ENCODE data around the gene TPST1. TPM values are rescaled to one million over a fixed set of nuclear protein-coding genes. Genes with fewer than 3 reads are reported as not detected.

Gene TPST1
- polyA plus RNA-seq, 1 donor (not counting 4 experiments of a cell fraction or from before 2014, with no cell fraction given) = 48.5 TPM

DNA sequence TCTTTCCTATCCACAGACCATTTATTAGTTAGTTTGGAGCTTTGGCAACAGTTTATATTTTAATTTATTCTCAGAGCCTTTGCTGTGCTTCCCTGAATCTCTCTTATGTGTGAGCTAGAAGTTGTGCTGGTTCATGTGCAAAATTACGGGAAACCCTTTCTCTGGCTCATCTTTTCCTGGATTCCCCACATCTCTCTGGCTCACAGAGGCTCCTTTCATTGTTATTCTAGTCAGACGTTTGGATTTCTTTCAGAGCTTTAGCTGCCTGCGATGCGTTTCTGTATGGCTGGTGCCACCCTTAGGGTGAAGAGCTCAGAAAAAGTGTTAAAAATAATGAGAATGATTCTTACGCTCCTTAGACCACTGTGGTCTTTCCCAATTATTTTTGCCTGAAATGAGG is 53.3 kb downstream of the TPST1 start:
- FAIRE-seq (no peak), DNase-seq (ENCODE audit: low read depth, low spot score) (no peak)
- no peaks in the 10 kb centered on the region for H3K27me3 ChIP-seq (ENCODE audit: control insufficient read depth, extremely low read depth, insufficient read depth, low read length)
- peaks cover 22% of the 10 kb centered on the region for H3K4me1 ChIP-seq (ENCODE audit: control insufficient read depth, extremely low read depth, insufficient read depth, low read length)
- peaks cover 25% of the 10 kb centered on the region for H3K79me2 ChIP-seq (ENCODE audit: control insufficient read depth, insufficient read depth, low read length)
- no peaks in the 10 kb centered on the region for H3K9me1 ChIP-seq (ENCODE audit: control insufficient read depth, extremely low read depth, insufficient read depth, low read length)
- no peaks in the 10 kb centered on the region for H4K20me1 ChIP-seq (ENCODE audit: control insufficient read depth, extremely low read depth, insufficient read depth, low read length)
- no peak overlapping the region for H3K4me3 ChIP-seq (ENCODE audit: control insufficient read depth in 2 of 3, extremely low read depth in 1 of 3, insufficient read depth in 2 of 3, low read depth in 1 of 3, low read length in 3 of 3)
- no peak overlapping the region for H2AFZ ChIP-seq (ENCODE audit: control insufficient read depth, low read length)
- no peak overlapping the region for H3K9ac ChIP-seq (ENCODE audit: control insufficient read depth, extremely low read depth, insufficient read depth, low read length)
- dilution Hi-C loops (cut with MboI; ENCODE audit: extremely low pct_ligation_motif_present, low sequenced_read_pairs) = no loop called here
- H3K4me2 ChIP-seq (ENCODE audit: control insufficient read depth, extremely low read depth, insufficient read depth, low read depth, low read length) = no peak overlapping the region
- peaks cover 7% of the 10 kb centered on the region for H3K9me3 ChIP-seq (ENCODE audit: control insufficient read depth, low read depth, low read length)
- peaks cover 0 to 7% of the 10 kb centered on the region in 2 experiments for H3K36me3 ChIP-seq (ENCODE audit: control insufficient read depth in 2 of 2, extremely low read depth in 1 of 2, insufficient read depth in 2 of 2, low read length in 2 of 2)
- H3K27ac ChIP-seq (ENCODE audit: control insufficient read depth, insufficient read depth, low read length) = no peak overlapping the region
- TF ChIP-seq, protein P1, sequence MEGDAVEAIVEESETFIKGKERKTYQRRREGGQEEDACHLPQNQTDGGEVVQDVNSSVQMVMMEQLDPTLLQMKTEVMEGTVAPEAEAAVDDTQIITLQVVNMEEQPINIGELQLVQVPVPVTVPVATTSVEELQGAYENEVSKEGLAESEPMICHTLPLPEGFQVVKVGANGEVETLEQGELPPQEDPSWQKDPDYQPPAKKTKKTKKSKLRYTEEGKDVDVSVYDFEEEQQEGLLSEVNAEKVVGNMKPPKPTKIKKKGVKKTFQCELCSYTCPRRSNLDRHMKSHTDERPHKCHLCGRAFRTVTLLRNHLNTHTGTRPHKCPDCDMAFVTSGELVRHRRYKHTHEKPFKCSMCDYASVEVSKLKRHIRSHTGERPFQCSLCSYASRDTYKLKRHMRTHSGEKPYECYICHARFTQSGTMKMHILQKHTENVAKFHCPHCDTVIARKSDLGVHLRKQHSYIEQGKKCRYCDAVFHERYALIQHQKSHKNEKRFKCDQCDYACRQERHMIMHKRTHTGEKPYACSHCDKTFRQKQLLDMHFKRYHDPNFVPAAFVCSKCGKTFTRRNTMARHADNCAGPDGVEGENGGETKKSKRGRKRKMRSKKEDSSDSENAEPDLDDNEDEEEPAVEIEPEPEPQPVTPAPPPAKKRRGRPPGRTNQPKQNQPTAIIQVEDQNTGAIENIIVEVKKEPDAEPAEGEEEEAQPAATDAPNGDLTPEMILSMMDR (optimal IDR thresholded peaks at IDR 0.05 in 1 of 3, IDR thresholded peaks at IDR 0.05 in 1 of 3, conservative IDR thresholded peaks at IDR 0.05 in 1 of 3; ENCODE audit: extremely low read depth in 1 of 3, insufficient read depth in 2 of 3, low read length in 3 of 3) = no peak
- TF ChIP-seq EZH2 (IDR thresholded peaks at IDR 0.05; ENCODE audit: low read length) = no peak

DNA sequence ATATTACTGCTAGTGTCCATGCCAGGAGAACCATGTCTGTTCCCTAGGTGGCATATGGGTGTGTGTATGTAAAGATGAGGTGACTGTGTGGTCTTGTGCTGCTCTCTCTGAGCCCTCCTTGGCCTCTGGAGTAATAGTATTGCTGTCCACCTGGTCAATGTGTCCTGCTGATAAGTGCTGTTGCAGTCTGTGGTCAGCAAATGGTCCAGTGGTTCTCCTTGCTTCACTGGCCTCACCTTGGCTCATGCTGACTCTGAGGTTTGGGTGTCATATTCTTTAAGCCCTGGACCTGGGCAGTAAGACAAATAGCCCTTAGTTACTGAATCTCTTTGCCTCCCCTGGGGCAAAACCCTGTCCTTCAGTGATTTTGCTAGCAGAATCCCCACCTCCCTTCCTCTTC is 56.8 kb downstream of the TPST1 start:
- Histone ChIP-seq H3K79me2 (ENCODE audit: control insufficient read depth, insufficient read depth, low read length) (peaks cover 18% of the 10 kb centered on the region), H3K36me3 (ENCODE audit: control insufficient read depth in 2 of 2, extremely low read depth in 1 of 2, insufficient read depth in 2 of 2, low read length in 2 of 2) (no peaks in the 10 kb centered on the region), H3K4me3 (ENCODE audit: control insufficient read depth in 2 of 3, extremely low read depth in 1 of 3, insufficient read depth in 2 of 3, low read depth in 1 of 3, low read length in 3 of 3) (no peak overlapping the region), H3K27ac (ENCODE audit: control insufficient read depth, insufficient read depth, low read length) (no peak overlapping the region), H3K4me2 (ENCODE audit: control insufficient read depth, extremely low read depth, insufficient read depth, low read depth, low read length) (no peak overlapping the region), H3K9ac (ENCODE audit: control insufficient read depth, extremely low read depth, insufficient read depth, low read length) (no peak overlapping the region), H3K9me1 (ENCODE audit: control insufficient read depth, extremely low read depth, insufficient read depth, low read length) (no peaks in the 10 kb centered on the region), H2AFZ (ENCODE audit: control insufficient read depth, low read length) (no peak overlapping the region), H3K27me3 (ENCODE audit: control insufficient read depth, extremely low read depth, insufficient read depth, low read length) (no peaks in the 10 kb centered on the region), H3K4me1 (ENCODE audit: control insufficient read depth, extremely low read depth, insufficient read depth, low read length) (peaks cover 11% of the 10 kb centered on the region), H4K20me1 (ENCODE audit: control insufficient read depth, extremely low read depth, insufficient read depth, low read length) (no peaks in the 10 kb centered on the region), H3K9me3 (ENCODE audit: control insufficient read depth, low read depth, low read length) (peaks cover 10% of the 10 kb centered on the region)
- TF ChIP-seq, protein P1 (optimal IDR thresholded peaks at IDR 0.05 in 1 of 3, IDR thresholded peaks at IDR 0.05 in 1 of 3, conservative IDR thresholded peaks at IDR 0.05 in 1 of 3; ENCODE audit: extremely low read depth in 1 of 3, insufficient read depth in 2 of 3, low read length in 3 of 3) = no peak
- no peak for TF ChIP-seq EZH2 (IDR thresholded peaks at IDR 0.05; ENCODE audit: low read length)
- dilution Hi-C loops (cut with MboI; ENCODE audit: extremely low pct_ligation_motif_present, low sequenced_read_pairs) = no loop called here
- FAIRE-seq (no peak), DNase-seq (ENCODE audit: low read depth, low spot score) (no peak)

All from keratinocyte (primary cell).